T-helper 1 cell (primary cell): ENCODE data around the gene PCDHGA2.
"Not testable (repeated sequence)": the region's sequence is repeated elsewhere in the genome, so short reads cannot be mapped to it uniquely, and the experiment has no call there.

Experiments
- DNase-seq, 5 donors: peaks; one replicate each; pipeline ENCODE4 v3.0.0-alpha.2; 2012 to 2020
- total RNA-seq, 4 donors: gene quantifications; one replicate each; lab custom pipeline; 2026; lab: John Stamatoyannopoulos, UW

PCDHGA2 gene
- total RNA-seq, result 0 to 0.54 (median 0.19) reads per million in 4 donors

- peak in 1 of 5 donors; percentile 8 for DNase-seq
Observed at GRCh38 chr5:141338538-141339306, at the start of gene PCDHGA2. Gene PCDHGA2 (plus strand): TSS chr5:141338760.

- no peak for DNase-seq
Observed at GRCh38 chr5:141298376-141298775, 40.2 kb upstream of the PCDHGA2 start.

- no peak for DNase-seq
Observed at GRCh38 chr5:141303756-141304155, 34.8 kb upstream of the PCDHGA2 start, which contains the start of gene SLC25A2. Gene SLC25A2 (minus strand): TSS chr5:141304049. CDS start chr5:141303865, 184 bp downstream.

- no peak for DNase-seq
Observed at GRCh38 chr5:141306630-141307029, 31.9 kb upstream of the PCDHGA2 start.

GRCh38 chr5:141313711-141314110 lies 24.8 kb upstream of the PCDHGA2 start:
- DNase-seq, result no peak

- not testable (repeated sequence) for DNase-seq
Observed at GRCh38 chr5:141316963-141317362, 21.6 kb upstream of the PCDHGA2 start.

- no peak for DNase-seq
Observed at GRCh38 chr5:141319202-141319601, 19.4 kb upstream of the PCDHGA2 start.

GRCh38 chr5:141319699-141320098 lies 18.9 kb upstream of the PCDHGA2 start:
- no peak for DNase-seq

- peak; percentile 85 to 93 (median 89) for DNase-seq
Observed at GRCh38 chr5:141320225-141321169, 18.1 kb upstream of the PCDHGA2 start, which contains the start of gene TAF7. Gene TAF7 (minus strand): TSS chr5:141320784. CDS start chr5:141320044, 740 bp downstream.

GRCh38 chr5:141322261-141322660 lies 16.3 kb upstream of the PCDHGA2 start:
- DNase-seq, result no peak

- DNase-seq, result peak; percentile 24 to 59 (median 52)
Observed at GRCh38 chr5:141326088-141326854, 12.3 kb upstream of the PCDHGA2 start.

- no peak for DNase-seq
Observed at GRCh38 chr5:141328231-141328630, 10.3 kb upstream of the PCDHGA2 start.

GRCh38 chr5:141330299-141331080 lies 8.1 kb upstream of the PCDHGA2 start, which contains the start of gene PCDHGA1:
Gene PCDHGA1 (plus strand): TSS chr5:141330514.
- peak in 2 of 5 donors; percentile 8 to 16 for DNase-seq

- not testable (repeated sequence) for DNase-seq
Observed at GRCh38 chr5:141332571-141332970, 6.0 kb upstream of the PCDHGA2 start.

GRCh38 chr5:141340781-141341354 lies 2.3 kb downstream of the PCDHGA2 start:
- DNase-seq, result not testable (repeated sequence)

- DNase-seq, result no peak
Observed at GRCh38 chr5:141342773-141343172, 4.2 kb downstream of the PCDHGA2 start.

- DNase-seq, result peak in 1 of 5 donors; percentile 14
Observed at GRCh38 chr5:141343242-141343952, 4.8 kb downstream of the PCDHGA2 start, which contains the start of gene PCDHGA3. Gene PCDHGA3 (plus strand): TSS chr5:141343829. CDS start chr5:141344034, 205 bp downstream.

GRCh38 chr5:141343953-141344463 lies 5.4 kb downstream of the PCDHGA2 start:
- no peak for DNase-seq

GRCh38 chr5:141345327-141345726 lies 6.8 kb downstream of the PCDHGA2 start:
- DNase-seq, result no peak

- DNase-seq, result not testable (repeated sequence)
Observed at GRCh38 chr5:141346017-141346416, 7.5 kb downstream of the PCDHGA2 start.
